ENCODE data around the gene FAM167B. TPM values are rescaled to one million over a fixed set of nuclear protein-coding genes. Genes with fewer than 3 reads are reported as not detected.

FAM167B gene
- total RNA-seq, 1 donor from 2014 or later: 1.6 TPM

DNA sequence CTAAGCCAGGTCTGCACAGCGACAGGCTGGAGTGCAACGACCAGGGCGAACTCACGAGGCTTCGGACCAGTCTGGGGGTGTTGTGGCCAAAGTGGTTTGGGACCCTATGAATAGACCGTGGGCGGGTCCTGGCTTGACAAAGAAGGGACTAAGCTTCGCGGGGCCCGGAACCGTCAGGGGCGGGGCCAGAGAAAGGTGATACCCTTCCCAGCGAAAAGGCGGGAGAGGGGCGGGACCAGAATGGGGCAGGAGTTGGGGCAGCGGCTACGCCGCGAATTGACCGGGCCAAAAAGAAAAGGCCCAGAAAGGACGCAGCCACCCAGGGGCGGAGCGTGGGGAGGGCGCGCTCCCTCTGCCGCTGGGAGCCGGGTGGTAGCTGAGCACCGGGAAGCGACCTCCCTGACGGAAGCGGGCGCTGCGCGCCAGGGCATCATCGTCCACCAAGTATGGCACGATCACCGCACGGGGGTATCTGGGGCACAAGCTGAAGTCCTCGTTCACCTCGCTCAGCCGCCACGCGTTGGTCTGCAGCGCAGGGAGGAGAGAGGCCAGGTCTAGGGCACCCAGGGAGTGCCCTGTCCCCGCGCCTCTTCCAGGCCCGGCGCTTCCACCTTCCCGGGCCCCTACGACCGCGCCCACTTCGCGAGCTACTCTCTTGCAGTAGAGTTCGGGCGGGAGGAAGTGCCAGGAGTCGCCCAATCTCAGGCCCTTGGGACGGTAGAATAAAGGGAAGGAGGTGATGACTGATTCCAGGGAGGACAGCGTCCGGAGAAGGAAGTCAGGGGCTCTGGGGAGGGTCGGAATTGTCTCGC, 6.7 kb upstream of the FAM167B start:
- peaks cover 8 to 24% (median 22%) of the 10 kb centered on the region in 3 donors for H3K4me1 ChIP-seq (ENCODE audit: control insufficient read depth in 3 of 3, insufficient read depth in 3 of 3, low read length in 3 of 3)
- peak overlapping the region; percentile 72 to 87 (median 78) for H3K4me3 ChIP-seq (ENCODE audit: low read length in 3 of 3)
- no peaks in the 10 kb centered on the region for H3K9me3 ChIP-seq (ENCODE audit: control insufficient read depth in 3 of 3, low read length in 3 of 3)
- no peaks in the 10 kb centered on the region for H3K36me3 ChIP-seq (ENCODE audit: control insufficient read depth in 3 of 3, insufficient read depth in 3 of 3, low read length in 3 of 3)
- H3K9ac ChIP-seq (ENCODE audit: low read depth in 1 of 3, low read length in 3 of 3): peak overlapping the region; percentile 57 to 79 (median 70)
- peak overlapping the region; percentile 75 for H3K27ac ChIP-seq (ENCODE audit: low read depth, low read length)
- H3K27me3 ChIP-seq (ENCODE audit: control insufficient read depth in 3 of 3, insufficient read depth in 3 of 3, low read length in 3 of 3): no peaks in the 10 kb centered on the region

DNA sequence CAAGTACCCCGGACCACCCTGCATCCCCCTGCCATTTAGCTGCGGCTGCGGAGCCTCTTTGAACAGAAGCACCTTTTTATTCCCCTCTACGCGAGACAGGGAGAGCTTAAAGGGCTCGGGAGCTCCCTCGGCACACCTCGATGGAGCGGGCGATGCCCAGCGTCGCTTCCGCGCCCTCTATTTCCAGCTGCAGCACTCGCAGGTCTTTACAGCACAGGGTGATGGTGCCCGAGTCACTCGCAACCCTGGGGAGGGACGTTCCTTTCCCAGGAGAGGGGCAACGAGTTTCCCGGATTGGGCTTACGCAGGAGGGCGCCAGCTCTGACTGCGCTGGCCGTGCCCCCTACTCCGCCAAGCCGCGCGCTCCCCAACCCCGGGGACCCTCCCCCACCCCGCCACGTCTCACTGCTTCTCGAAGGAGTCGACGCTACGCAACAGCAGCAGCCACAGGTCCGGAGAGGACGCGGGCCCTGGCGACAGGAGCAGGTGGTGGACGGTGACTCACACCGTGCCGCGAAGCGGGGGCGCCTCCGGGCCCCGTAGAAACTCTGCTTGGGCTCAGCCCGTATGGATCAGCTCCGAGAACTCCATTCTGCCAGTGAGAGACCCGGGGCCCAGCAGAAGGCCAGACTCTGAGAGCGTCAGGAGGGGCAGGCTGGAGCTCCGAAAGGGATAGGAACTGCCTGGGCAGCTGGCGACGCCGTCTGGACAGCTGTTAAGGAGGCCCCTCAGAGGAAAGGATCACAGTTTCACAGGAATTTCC, 5.8 kb upstream of the FAM167B start:
- Histone ChIP-seq H3K9me3 (ENCODE audit: control insufficient read depth in 3 of 3, low read length in 3 of 3) (no peaks in the 10 kb centered on the region), H3K36me3 (ENCODE audit: control insufficient read depth in 3 of 3, insufficient read depth in 3 of 3, low read length in 3 of 3) (no peaks in the 10 kb centered on the region), H3K27me3 (ENCODE audit: control insufficient read depth in 3 of 3, insufficient read depth in 3 of 3, low read length in 3 of 3) (no peaks in the 10 kb centered on the region), H3K4me3 (ENCODE audit: low read length in 3 of 3) (peak overlapping the region; percentile 72 to 87 (median 78)), H3K27ac (ENCODE audit: low read depth, low read length) (peak overlapping the region; percentile 75), H3K9ac (ENCODE audit: low read depth in 1 of 3, low read length in 3 of 3) (peak overlapping the region; percentile 70 to 79 (median 74)), H3K4me1 (ENCODE audit: control insufficient read depth in 3 of 3, insufficient read depth in 3 of 3, low read length in 3 of 3) (peaks cover 13 to 30% (median 25%) of the 10 kb centered on the region in 3 donors)

DNA sequence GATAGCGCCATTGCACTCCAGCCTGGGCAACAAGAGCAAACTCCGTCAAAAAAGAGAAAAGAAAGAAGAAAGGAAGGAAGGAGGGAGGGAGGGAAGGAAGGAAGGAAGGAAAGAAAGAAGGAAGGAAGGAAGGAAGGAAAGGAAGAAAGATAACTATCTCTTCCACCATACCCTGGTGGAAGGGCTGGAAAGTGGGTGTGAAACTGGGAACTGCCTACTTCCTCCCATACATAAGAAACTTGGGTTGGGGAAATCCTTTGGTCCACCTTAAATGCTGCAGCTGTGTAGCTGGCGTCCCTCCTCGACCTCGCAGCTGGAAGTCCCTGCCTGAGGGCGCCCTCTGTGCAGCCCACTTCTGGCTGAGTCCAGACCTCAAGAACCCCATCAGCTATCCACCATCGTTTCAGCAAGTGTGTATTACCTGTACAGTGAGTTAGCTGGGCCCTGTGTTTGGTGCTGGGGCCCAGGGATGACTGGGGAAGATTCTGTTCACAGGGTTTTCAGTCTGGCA, 4.6 kb upstream of the FAM167B start:
- Histone ChIP-seq H3K9ac (ENCODE audit: low read depth in 1 of 3, low read length in 3 of 3) (peak overlapping the region in 1 of 3 donors; percentile 25), H3K27me3 (ENCODE audit: control insufficient read depth in 3 of 3, insufficient read depth in 3 of 3, low read length in 3 of 3) (no peaks in the 10 kb centered on the region), H3K9me3 (ENCODE audit: control insufficient read depth in 3 of 3, low read length in 3 of 3) (no peaks in the 10 kb centered on the region), H3K4me3 (ENCODE audit: low read length in 3 of 3) (peak overlapping the region in 1 of 3 donors; percentile 49), H3K4me1 (ENCODE audit: control insufficient read depth in 3 of 3, insufficient read depth in 3 of 3, low read length in 3 of 3) (peaks cover 17 to 40% (median 34%) of the 10 kb centered on the region in 3 donors), H3K27ac (ENCODE audit: low read depth, low read length) (no peak overlapping the region), H3K36me3 (ENCODE audit: control insufficient read depth in 3 of 3, insufficient read depth in 3 of 3, low read length in 3 of 3) (no peaks in the 10 kb centered on the region)

DNA sequence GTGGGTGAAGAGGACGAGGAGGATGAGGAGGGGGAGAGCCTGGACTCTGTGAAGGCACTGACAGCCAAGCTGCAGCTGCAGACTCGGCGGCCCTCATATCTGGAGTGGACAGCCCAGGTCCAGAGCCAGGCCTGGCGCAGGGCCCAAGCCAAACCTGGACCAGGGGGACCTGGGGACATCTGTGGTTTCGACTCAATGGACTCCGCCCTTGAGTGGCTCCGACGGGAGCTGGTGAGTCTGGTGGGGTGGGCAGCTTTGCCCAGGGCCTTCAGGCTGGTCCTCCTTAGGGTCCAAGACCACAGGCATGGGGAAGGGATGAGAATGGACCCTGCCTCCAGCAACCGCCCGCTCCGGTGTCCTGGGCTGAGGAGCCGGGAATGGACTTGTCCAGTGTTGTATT, 430 bp downstream of the FAM167B start:
- Histone ChIP-seq H3K9me3 (ENCODE audit: control insufficient read depth in 3 of 3, low read length in 3 of 3) (no peaks in the 10 kb centered on the region), H3K27me3 (ENCODE audit: control insufficient read depth in 3 of 3, insufficient read depth in 3 of 3, low read length in 3 of 3) (no peaks in the 10 kb centered on the region), H3K4me1 (ENCODE audit: control insufficient read depth in 3 of 3, insufficient read depth in 3 of 3, low read length in 3 of 3) (peaks cover 23 to 49% (median 32%) of the 10 kb centered on the region in 3 donors), H3K4me3 (ENCODE audit: low read length in 3 of 3) (peak overlapping the region in 2 of 3 donors; percentile 29 to 38), H3K27ac (ENCODE audit: low read depth, low read length) (peak overlapping the region; percentile 46), H3K36me3 (ENCODE audit: control insufficient read depth in 3 of 3, insufficient read depth in 3 of 3, low read length in 3 of 3) (no peaks in the 10 kb centered on the region), H3K9ac (ENCODE audit: low read depth in 1 of 3, low read length in 3 of 3) (peak overlapping the region in 1 of 3 donors; percentile 40)

DNA sequence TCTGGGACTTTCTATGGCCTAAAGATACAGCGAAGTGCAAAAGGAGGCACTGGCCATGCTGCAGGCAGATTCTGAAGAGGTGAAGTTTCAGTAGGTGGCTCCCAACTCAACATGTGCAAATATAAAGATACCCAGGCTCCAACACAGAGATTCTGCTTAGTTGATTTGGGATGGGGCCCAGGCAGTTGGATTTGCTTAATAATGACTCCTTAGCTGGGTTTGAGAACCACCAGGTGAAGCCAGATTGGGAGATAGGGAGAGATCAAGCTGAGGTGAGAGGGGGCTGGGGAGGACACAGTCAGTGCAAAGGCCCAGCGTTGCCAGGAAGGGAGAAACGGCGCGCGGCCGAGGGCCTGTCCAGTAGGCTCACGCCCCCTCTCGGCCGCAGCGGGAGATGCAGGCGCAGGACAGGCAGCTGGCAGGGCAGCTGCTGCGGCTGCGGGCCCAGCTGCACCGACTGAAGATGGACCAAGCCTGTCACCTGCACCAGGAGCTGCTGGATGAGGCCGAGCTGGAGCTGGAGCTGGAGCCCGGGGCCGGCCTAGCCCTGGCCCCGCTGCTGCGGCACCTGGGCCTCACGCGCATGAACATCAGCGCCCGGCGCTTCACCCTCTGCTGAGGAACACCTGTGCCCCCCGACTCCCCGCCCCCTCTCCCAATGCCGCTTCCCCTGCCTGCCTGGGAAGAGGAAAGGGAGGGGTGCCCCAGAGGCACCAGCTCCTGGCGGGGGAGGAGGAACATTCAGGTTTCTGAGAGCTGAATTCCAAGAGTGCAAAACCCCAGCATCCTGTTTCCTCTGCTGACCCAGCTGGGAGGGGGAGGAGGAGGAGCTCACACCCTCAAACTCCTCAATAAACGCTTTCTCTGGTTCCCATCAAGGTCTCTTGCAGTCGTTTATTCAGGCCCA, 1.2 kb downstream of the FAM167B start:
- H3K9ac ChIP-seq (ENCODE audit: low read depth in 1 of 3, low read length in 3 of 3): peak overlapping the region in 2 of 3 donors; percentile 32 to 33
- no peaks in the 10 kb centered on the region for H3K27me3 ChIP-seq (ENCODE audit: control insufficient read depth in 3 of 3, insufficient read depth in 3 of 3, low read length in 3 of 3)
- H3K4me1 ChIP-seq (ENCODE audit: control insufficient read depth in 3 of 3, insufficient read depth in 3 of 3, low read length in 3 of 3): peaks cover 28 to 52% (median 32%) of the 10 kb centered on the region in 3 donors
- no peak overlapping the region for H3K4me3 ChIP-seq (ENCODE audit: low read length in 3 of 3)
- H3K9me3 ChIP-seq (ENCODE audit: control insufficient read depth in 3 of 3, low read length in 3 of 3): no peaks in the 10 kb centered on the region
- H3K36me3 ChIP-seq (ENCODE audit: control insufficient read depth in 3 of 3, insufficient read depth in 3 of 3, low read length in 3 of 3): no peaks in the 10 kb centered on the region
- H3K27ac ChIP-seq (ENCODE audit: low read depth, low read length): peak overlapping the region; percentile 46

DNA sequence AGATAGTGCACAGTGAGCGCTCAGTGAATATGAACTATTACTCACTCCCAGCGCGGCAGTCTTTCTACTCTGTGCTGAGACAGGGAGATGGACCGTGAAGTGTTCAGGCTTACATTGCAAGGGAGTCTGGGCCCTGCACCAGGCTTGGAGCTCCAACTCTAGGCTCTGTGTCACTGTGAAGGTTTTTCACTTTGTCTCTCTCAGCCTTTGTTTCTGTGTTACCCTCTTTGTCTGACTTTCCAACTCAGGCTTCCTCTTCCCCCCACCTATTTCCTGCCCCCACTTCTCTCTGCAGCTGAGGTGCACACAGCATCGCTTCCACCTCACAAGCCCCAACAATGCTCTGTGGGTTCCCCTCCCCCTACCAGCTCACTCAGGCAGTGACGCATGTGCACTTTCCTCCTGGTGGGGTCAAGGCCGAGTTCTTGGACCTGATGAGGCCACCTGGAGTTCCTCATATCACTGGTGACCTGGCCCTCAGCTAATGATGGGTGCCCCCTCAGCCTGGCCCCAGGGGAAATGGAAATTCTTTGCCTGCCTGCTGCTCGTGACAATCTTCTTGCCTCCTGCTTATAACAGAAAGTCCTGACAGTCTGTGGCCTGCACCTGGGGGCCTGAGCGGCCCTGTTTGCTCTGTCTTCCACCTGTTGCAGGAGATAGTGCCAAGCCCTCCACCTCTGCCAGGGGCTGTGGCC, 3.0 kb downstream of the FAM167B start:
- Histone ChIP-seq H3K36me3 (ENCODE audit: control insufficient read depth in 3 of 3, insufficient read depth in 3 of 3, low read length in 3 of 3) (no peaks in the 10 kb centered on the region), H3K4me1 (ENCODE audit: control insufficient read depth in 3 of 3, insufficient read depth in 3 of 3, low read length in 3 of 3) (peaks cover 28 to 52% (median 32%) of the 10 kb centered on the region in 3 donors), H3K9ac (ENCODE audit: low read depth in 1 of 3, low read length in 3 of 3) (peak overlapping the region in 2 of 3 donors; percentile 40 to 60), H3K27me3 (ENCODE audit: control insufficient read depth in 3 of 3, insufficient read depth in 3 of 3, low read length in 3 of 3) (no peaks in the 10 kb centered on the region), H3K27ac (ENCODE audit: low read depth, low read length) (peak overlapping the region; percentile 61), H3K4me3 (ENCODE audit: low read length in 3 of 3) (no peak overlapping the region), H3K9me3 (ENCODE audit: control insufficient read depth in 3 of 3, low read length in 3 of 3) (no peaks in the 10 kb centered on the region)

DNA sequence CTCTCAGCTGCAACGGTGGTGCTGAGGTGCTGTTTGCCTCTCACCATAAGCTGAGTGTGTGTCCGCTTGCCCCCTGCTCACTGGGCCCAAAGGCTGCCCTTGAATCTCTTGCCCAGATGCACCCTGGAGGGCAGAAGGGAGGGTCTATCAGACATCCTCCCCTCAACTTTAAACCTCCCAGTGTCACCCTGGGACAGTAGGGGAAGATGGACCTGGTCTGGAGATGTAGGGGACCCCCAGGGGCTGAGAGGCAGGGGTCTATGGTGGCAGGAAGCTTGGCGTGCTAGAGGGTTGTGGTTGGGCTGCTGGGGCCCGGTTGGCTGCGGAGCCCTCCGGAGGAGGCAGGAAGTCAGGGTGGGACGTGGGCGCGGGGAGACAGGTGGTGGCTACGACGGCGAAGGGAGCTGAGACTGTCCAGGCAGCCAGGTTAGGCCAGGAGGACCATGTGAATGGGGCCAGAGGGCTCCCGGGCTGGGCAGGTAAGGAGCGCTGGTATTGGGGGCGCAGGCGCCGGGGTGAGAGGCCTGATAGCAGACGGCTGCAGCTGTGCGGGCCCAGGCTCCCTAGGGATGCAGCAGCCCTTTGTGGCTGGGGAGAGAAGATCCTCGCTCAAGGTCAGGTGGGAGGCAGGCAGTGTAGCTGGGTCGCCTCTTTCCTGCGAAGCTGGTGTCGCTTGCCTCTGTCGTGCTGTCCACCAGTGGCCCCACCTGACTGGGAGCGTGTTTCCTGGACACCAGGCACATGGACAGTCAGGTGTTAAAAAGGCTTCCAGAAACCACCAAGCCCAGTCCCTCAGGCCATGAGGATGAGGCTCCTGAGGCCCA, 4.1 kb downstream of the FAM167B start, which contains the start of gene LCK:
TSS of gene LCK (plus strand) at position 373 of the 824 bp plus-strand sequence. CDS start 23,065 bp downstream, outside the sequence.
- Histone ChIP-seq H3K9me3 (ENCODE audit: control insufficient read depth in 3 of 3, low read length in 3 of 3) (no peaks in the 10 kb centered on the region), H3K27ac (ENCODE audit: low read depth, low read length) (peak within 1 kb of the TSS; percentile 61), H3K36me3 (ENCODE audit: control insufficient read depth in 3 of 3, insufficient read depth in 3 of 3, low read length in 3 of 3) (no peaks in the 10 kb centered on the region), H3K4me1 (ENCODE audit: control insufficient read depth in 3 of 3, insufficient read depth in 3 of 3, low read length in 3 of 3) (peaks cover 24 to 47% (median 27%) of the 10 kb centered on the region in 3 donors), H3K27me3 (ENCODE audit: control insufficient read depth in 3 of 3, insufficient read depth in 3 of 3, low read length in 3 of 3) (no peaks in the 10 kb centered on the region), H3K4me3 (ENCODE audit: low read length in 3 of 3) (no peak within 1 kb of the TSS), H3K9ac (ENCODE audit: low read depth in 1 of 3, low read length in 3 of 3) (peak within 1 kb of the TSS in 1 of 3 donors; percentile 40)

Measured in skeletal muscle tissue (tissue), 4 donors.